Activated CD4-positive, alpha-beta T cell treated with anti-CD3 and anti-CD28 coated beads, Interleukin-2, amount 10 ng/mL, durations not matched to agents 24 days and 14 days (primary cell): ENCODE data around the gene CFAP410. TPM values are rescaled to one million over a fixed set of nuclear protein-coding genes. Genes with fewer than 3 reads are reported as not detected.

Source experiments
- DNase-seq: peaks from one replicate; pipeline ENCODE4 v3.0.0; 2022
- H3K27ac Mint-ChIP-seq: one replicate; pipeline ENCODE4 v1.8.0; 2022; ENCODE audit warnings: mild to moderate bottlenecking, mixed read lengths
- H3K27me3 Mint-ChIP-seq: one replicate; pipeline ENCODE4 v1.8.0; 2022; ENCODE audit warnings: mixed read lengths
- H3K36me3 Mint-ChIP-seq: one replicate; pipeline ENCODE4 v1.8.0; 2022; ENCODE audit warnings: low read depth, mild to moderate bottlenecking, mixed read lengths
- H3K4me1 Mint-ChIP-seq: one replicate; pipeline ENCODE4 v1.8.0; 2021; ENCODE audit warnings: mixed read lengths
- H3K4me3 Mint-ChIP-seq: one replicate; pipeline ENCODE4 v1.8.0; 2022; ENCODE audit warnings: mild to moderate bottlenecking, moderate library complexity, mixed read lengths
- H3K9me3 Mint-ChIP-seq: one replicate; pipeline ENCODE4 v1.8.0; 2021; ENCODE audit warnings: mixed read lengths
- intact Hi-C: fragments of 100-400 bp; cut with micrococcal nuclease; formaldehyde crosslinking; loops from one replicate; pipeline ENCODE4 v1.15.1; 2023
- total RNA-seq: library from RNA; stranded (reverse); gene quantifications from 2 replicates; pipeline ENCODE4 v1.2.3, GENCODE V29; 2022

CFAP410 gene
- total RNA-seq, 1 donor from 2014 or later = 18.5 TPM

- intact Hi-C loops = no loop called here
Measured at GRCh38 chr21:44326716-44327602, 12.2 kb downstream of the CFAP410 start.

GRCh38 chr21:44326272-44326647 lies 12.9 kb downstream of the CFAP410 start:
- Mint-ChIP-seq H3K27me3 (no peaks in the 10 kb centered on the region), H3K27ac (no peak overlapping the region), H3K4me3 (no peak overlapping the region), H3K36me3 (peaks cover 21% of the 10 kb centered on the region), H3K9me3 (no peaks in the 10 kb centered on the region), H3K4me1 (no peaks in the 10 kb centered on the region)
- DNase-seq = no peak
- intact Hi-C loops = no loop called here

More at GRCh38 chr21:44326716-44327602, 12.2 kb downstream of the CFAP410 start:
- no peaks in the 10 kb centered on the region for H3K4me1 Mint-ChIP-seq
- peaks cover 18% of the 10 kb centered on the region for H3K36me3 Mint-ChIP-seq
- no peaks in the 10 kb centered on the region for H3K9me3 Mint-ChIP-seq
- DNase-seq = no peak
- H3K4me3 Mint-ChIP-seq = no peak overlapping the region
- no peak overlapping the region for H3K27ac Mint-ChIP-seq
- no peaks in the 10 kb centered on the region for H3K27me3 Mint-ChIP-seq

- Mint-ChIP-seq H3K27ac (no peak overlapping the region), H3K4me3 (no peak overlapping the region), H3K4me1 (no peaks in the 10 kb centered on the region), H3K9me3 (no peaks in the 10 kb centered on the region), H3K36me3 (peaks cover 21% of the 10 kb centered on the region), H3K27me3 (no peaks in the 10 kb centered on the region)
- intact Hi-C loops = no loop called here
- DNase-seq = no peak
Measured at GRCh38 chr21:44325386-44326271, 13.6 kb downstream of the CFAP410 start.

- no peak for DNase-seq
- Mint-ChIP-seq H3K27me3 (no peaks in the 10 kb centered on the region), H3K36me3 (peaks cover 21% of the 10 kb centered on the region), H3K4me1 (no peaks in the 10 kb centered on the region), H3K9me3 (no peaks in the 10 kb centered on the region), H3K4me3 (no peak overlapping the region), H3K27ac (no peak overlapping the region)
- intact Hi-C loops = no loop called here
Measured at GRCh38 chr21:44324854-44325107, 14.4 kb downstream of the CFAP410 start.

GRCh38 chr21:44324106-44324853 lies 14.9 kb downstream of the CFAP410 start:
- Mint-ChIP-seq H3K9me3 (no peaks in the 10 kb centered on the region), H3K27me3 (no peaks in the 10 kb centered on the region), H3K4me3 (no peak overlapping the region), H3K27ac (no peak overlapping the region), H3K4me1 (no peaks in the 10 kb centered on the region), H3K36me3 (peaks cover 23% of the 10 kb centered on the region)
- intact Hi-C loops = no loop called here
- DNase-seq = no peak

GRCh38 chr21:44323591-44323990 lies 15.6 kb downstream of the CFAP410 start:
- H3K4me1 Mint-ChIP-seq = no peaks in the 10 kb centered on the region
- no peak for DNase-seq
- H3K9me3 Mint-ChIP-seq = no peaks in the 10 kb centered on the region
- H3K4me3 Mint-ChIP-seq = no peak overlapping the region
- H3K27me3 Mint-ChIP-seq = no peaks in the 10 kb centered on the region
- intact Hi-C loops = no loop called here
- H3K27ac Mint-ChIP-seq = no peak overlapping the region
- H3K36me3 Mint-ChIP-seq = peaks cover 21% of the 10 kb centered on the region

- H3K4me1 Mint-ChIP-seq = no peaks in the 10 kb centered on the region
- H3K36me3 Mint-ChIP-seq = peaks cover 22% of the 10 kb centered on the region
- H3K4me3 Mint-ChIP-seq = no peak overlapping the region
- H3K27me3 Mint-ChIP-seq = no peaks in the 10 kb centered on the region
- intact Hi-C loops = no loop called here
- no peaks in the 10 kb centered on the region for H3K9me3 Mint-ChIP-seq
- no peak for DNase-seq
- H3K27ac Mint-ChIP-seq = no peak overlapping the region
Measured at GRCh38 chr21:44322621-44323325, 16.4 kb downstream of the CFAP410 start.

- Mint-ChIP-seq H3K27ac (no peak overlapping the region), H3K4me1 (no peaks in the 10 kb centered on the region), H3K36me3 (peaks cover 20% of the 10 kb centered on the region), H3K4me3 (no peak overlapping the region), H3K27me3 (no peaks in the 10 kb centered on the region), H3K9me3 (no peaks in the 10 kb centered on the region)
- intact Hi-C loops = no loop called here
- no peak for DNase-seq
Measured at GRCh38 chr21:44321846-44322450, 17.2 kb downstream of the CFAP410 start.

- intact Hi-C loops = no loop called here
- Mint-ChIP-seq H3K9me3 (no peaks in the 10 kb centered on the region), H3K27ac (no peak overlapping the region)
Measured at GRCh38 chr21:44320847-44321246, 18.3 kb downstream of the CFAP410 start.

GRCh38 chr21:44319407-44320065 lies 19.7 kb downstream of the CFAP410 start:
- Mint-ChIP-seq H3K27me3 (no peaks in the 10 kb centered on the region), H3K36me3 (peaks cover 20% of the 10 kb centered on the region), H3K9me3 (no peaks in the 10 kb centered on the region), H3K27ac (no peak overlapping the region), H3K4me3 (no peak overlapping the region), H3K4me1 (peaks cover 3% of the 10 kb centered on the region)
- no peak for DNase-seq
- intact Hi-C loops = no loop called here

More at GRCh38 chr21:44320847-44321246, 18.3 kb downstream of the CFAP410 start:
- DNase-seq = no peak
- H3K4me1 Mint-ChIP-seq = peaks cover 3% of the 10 kb centered on the region
- H3K4me3 Mint-ChIP-seq = no peak overlapping the region
- no peaks in the 10 kb centered on the region for H3K27me3 Mint-ChIP-seq
- H3K36me3 Mint-ChIP-seq = peaks cover 24% of the 10 kb centered on the region

GRCh38 chr21:44318489-44319285 lies 20.5 kb downstream of the CFAP410 start:
- intact Hi-C loops = no loop called here
- Mint-ChIP-seq H3K4me3 (no peak overlapping the region), H3K9me3 (no peaks in the 10 kb centered on the region), H3K27ac (no peak overlapping the region), H3K36me3 (peaks cover 22% of the 10 kb centered on the region), H3K27me3 (no peaks in the 10 kb centered on the region), H3K4me1 (peaks cover 3% of the 10 kb centered on the region)
- no peak for DNase-seq

GRCh38 chr21:44317871-44318270 lies 21.3 kb downstream of the CFAP410 start:
- no peaks in the 10 kb centered on the region for H3K9me3 Mint-ChIP-seq
- DNase-seq = no peak
- H3K4me1 Mint-ChIP-seq = peaks cover 3% of the 10 kb centered on the region
- peaks cover 19% of the 10 kb centered on the region for H3K36me3 Mint-ChIP-seq
- H3K27me3 Mint-ChIP-seq = no peaks in the 10 kb centered on the region
- H3K27ac Mint-ChIP-seq = no peak overlapping the region
- no peak overlapping the region for H3K4me3 Mint-ChIP-seq
- intact Hi-C loops = no loop called here
